HG02571 (cell line): Measurements from ENCODE around the gene LSM5.
A peak's percentile ranks its signal among the peaks of the same experiment; 100 is the strongest.

ENCODE experiments used
- ATAC-seq: cut with Tn5 transposase; IDR thresholded peaks from one replicate; pipeline ENCODE4 v1.9.1; 2021; ENCODE audit warnings: mild to moderate bottlenecking, moderate library complexity; ENCODE audit not compliant: unreplicated experiment

The LSM5 gene

DNA sequence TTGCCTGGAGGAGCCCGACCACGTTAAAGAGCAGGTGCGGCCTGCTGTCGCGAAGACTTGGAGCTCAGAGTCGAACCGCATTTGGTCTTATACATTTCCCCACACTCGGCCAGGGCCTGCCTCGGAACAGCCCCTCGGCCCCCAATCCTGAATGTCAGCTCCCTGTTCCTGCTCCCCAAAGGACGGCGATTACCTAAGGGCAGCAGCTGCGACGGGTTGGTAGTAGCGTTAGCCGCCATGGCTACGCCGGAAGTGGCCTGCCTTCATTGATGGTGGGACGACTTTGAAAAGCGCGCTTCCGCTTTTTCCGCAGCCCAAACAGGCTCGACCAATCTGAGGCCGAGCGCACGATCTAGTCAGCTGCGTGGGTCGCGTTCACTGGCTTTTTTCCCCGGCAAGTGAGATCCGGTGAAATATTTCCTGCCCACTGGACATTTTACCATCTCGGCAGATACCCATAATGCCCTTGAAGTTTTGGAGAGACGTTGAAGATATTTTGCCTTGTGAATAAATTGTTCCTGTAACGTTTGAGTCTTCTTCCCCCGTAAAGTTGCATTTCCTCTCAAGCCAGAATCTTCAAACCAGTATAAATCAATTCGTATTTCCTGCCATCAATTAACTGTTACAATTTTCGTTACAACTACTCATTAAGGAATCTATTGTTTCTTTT, at the start of gene LSM5:
LSM5 (minus strand) TSS at position 254 of the 670 bp plus-strand sequence; CDS start at position 239, 15 bp downstream.
- peak; percentile 90 for ATAC-seq

- no peak for ATAC-seq
Measured at GRCh38 chr7:32539366-32539765, 49.2 kb upstream of the LSM5 start.

DNA sequence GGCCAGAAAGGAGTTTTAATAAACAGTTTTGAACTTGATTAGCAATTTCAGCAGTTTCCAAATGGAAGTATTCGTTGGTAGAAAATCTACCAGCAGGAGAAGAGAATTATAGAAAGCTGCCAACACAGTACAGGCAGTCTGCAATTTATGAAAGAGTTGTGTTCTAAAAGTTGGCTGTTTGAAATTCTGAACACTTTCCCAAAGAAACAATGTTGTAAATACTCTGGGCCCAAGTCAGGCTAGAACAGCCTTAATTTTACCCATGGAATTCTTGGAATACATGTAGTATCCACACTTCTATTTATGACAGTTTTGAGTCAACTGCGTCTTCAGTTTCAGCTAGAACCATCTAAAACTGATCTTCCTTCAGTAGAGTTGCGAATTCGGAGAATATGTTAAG, 47.6 kb upstream of the LSM5 start:
- ATAC-seq = no peak

GRCh38 chr7:32536585-32536984, 46.4 kb upstream of the LSM5 start:
- ATAC-seq = no peak

DNA sequence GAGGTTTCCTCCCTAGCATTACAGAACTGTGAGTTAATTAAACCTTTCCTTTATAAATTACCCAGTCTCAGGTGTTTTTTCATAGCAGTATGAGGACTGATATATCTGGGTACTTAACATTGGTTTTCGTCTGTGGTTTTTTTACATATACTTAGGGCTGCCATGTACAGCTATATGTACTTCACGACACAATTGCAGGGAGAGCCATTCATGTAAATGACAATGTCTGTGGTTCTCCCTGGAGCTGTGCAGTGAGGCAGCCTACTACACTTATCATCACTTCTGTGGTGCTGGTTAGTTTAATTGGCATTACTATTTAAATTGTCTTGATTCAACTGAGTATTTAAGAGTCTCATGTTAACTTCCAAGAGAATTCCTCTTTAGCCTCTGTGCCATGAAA, 45.8 kb upstream of the LSM5 start:
- no peak for ATAC-seq

GRCh38 chr7:32535162-32535702, 45.1 kb upstream of the LSM5 start:
- no peak for ATAC-seq

DNA sequence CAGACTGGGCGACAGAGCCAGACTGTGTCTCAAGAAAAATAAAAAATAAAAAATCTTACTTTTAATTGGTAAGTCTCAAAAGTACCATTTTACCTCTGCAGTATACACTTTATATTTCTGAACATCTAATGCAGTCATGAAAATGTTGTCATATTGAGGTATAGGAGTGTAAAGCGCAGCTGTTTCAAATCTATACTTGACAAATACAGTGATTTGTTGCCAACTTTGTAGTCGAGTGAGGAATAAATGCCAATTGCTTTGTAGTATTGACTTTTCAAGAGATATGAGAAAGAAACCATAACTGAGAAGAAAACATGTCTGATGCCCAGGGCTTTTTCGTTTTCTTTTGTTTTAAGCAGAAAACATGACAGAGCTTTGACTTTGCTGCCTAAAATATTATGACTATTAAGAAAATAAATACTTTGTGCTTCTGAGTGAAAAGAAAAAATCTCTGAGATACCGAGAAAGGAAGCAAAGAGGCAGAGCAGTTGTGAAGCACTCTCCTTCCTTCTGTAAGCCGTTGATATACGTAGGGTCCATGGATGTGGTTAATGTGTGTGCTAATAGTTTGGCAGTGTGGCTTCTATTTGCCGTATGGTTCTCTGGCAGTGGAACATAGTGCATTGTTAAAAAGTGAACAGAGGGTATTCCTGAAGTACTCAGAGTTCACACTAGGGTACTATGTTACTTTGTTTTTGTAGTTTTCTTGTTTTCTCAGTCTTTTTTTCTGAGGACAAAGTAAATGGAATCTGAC, 43.3 kb upstream of the LSM5 start:
- no peak for ATAC-seq

- ATAC-seq = no peak
Measured at GRCh38 chr7:32532716-32533115, 42.5 kb upstream of the LSM5 start.

- no peak for ATAC-seq
Measured at GRCh38 chr7:32532086-32532485, 41.9 kb upstream of the LSM5 start.

DNA sequence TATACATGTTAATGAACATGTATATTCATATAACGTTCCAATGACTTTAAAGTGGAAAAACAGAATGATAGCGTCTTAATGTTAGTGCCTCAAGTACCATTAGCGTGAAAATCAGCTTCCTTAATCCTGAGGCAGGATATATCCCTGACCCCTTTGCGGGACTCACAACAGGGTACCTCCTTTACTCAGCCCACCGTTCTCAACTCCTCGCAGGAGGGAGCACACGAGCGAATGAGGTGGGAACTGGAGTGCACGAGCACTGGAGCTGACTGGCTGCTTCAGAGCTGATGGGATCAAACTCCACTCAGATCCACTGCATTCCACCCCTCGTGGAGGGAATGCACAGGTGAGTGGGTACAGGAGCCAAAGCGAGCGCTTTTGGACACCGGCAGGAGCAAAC, 41.2 kb upstream of the LSM5 start:
- ATAC-seq = no peak

GRCh38 chr7:32525839-32526238, 35.7 kb upstream of the LSM5 start:
- ATAC-seq = no peak

DNA sequence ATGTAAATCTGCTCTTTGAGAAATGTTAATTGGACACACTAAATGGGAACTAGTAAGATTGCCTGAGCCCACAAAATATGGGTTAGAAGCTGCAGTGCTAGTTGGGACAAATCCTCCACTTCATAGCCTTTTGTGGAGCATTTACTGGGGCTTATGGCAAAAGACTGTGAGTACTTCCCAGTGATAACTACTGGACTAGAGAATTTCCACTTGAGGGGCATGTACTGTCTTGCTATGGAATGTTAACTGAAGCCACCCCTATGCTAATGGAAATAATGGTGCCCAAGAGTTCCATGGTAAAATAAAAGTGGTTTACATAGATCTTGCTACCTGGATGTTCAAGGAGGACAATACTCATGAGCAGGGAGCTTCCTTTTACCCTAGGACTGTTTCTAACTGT, 34.5 kb upstream of the LSM5 start:
- ATAC-seq = no peak

DNA sequence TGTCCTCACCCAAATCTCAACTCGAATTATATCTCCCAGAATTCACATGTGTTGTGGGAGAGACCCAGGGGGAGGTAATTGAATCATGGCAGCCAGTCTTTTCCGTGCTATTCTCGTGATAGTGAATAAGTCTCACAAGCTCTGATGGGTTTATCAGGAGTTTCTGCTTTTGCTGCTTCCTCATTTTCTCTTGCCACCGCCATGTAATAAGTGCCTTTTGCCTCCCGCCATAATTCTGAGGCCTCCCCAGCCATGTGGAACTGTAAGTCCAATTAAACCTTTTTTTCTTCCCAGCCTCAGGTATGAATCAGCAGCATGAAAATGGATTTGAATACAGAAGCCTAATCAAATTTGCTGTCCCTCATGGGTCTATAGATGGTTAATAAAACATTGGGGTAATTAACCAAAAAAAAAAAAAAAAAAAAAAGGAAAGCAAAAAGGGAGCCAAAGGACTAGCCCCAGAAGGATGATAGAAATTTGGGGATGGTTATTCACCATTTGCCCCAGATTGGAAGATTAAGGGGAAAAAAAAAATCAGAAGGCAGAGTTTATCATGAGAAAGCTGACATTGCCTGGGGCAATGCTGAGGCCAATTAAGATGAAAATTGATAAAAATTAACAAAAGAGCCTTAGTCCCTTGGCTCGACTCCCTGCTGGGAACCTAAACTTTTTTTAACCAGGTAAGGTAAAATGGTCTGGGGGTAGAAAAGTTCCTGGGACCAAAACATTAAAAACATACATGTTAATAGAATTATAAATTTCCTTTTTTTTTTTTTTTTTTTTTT, 32.8 kb upstream of the LSM5 start:
- ATAC-seq = no peak

- ATAC-seq = no peak
Measured at GRCh38 chr7:32519763-32520162, 29.6 kb upstream of the LSM5 start.

DNA sequence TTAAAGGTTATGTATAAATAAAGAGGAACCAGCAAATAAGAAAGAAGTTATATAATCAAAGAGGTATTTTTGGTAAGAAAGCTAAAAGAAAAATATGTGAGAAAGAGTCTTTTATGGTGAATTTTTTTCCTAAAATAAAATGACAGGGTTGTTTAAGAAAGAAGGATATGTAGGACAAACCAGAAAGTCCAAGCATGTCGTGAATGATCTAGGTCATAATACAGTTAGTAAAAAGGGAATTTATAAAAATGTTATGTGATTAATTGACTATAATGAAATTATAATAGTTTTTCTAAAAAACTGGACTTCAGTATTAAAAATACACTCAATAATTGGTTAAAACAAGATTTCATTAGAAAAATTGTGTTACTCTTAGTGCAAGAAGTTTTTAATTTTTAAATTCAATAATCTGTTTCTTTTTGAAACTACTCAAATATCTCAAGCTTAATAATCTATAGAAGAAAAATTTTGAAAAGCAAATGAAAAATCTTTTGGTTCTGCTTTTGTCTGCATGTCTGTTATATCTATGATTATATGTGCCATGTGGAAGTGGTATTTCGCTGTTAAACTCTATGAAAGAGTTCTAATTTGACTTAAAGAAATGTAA, 28.5 kb upstream of the LSM5 start:
- no peak for ATAC-seq

DNA sequence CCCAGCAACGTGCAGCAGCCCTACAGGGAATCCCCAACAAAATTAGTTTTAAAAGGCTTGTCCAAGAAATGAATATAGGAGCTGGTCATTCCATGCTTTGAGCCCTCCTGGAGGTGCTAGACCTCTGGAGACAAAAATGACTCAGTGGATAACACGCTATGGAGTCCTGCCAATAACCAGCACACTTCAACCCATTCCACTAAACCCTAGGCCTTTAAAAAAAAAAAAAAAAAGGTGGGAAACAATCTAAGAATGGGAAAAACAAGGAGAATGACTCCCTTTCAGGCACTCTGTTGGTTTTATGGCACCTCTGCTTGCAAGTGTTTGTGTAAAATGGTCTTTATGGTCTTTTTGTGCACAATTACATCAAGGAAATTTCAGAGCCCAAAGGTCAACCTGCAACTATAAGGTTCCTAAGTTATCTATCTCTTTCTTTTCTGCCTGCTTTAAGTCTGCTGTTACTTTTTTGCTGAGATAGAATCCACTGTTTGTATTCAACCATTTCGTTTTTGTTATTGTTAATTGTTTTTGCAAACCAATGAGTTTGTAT, 26.4 kb upstream of the LSM5 start:
- peak; percentile 11 for ATAC-seq

DNA sequence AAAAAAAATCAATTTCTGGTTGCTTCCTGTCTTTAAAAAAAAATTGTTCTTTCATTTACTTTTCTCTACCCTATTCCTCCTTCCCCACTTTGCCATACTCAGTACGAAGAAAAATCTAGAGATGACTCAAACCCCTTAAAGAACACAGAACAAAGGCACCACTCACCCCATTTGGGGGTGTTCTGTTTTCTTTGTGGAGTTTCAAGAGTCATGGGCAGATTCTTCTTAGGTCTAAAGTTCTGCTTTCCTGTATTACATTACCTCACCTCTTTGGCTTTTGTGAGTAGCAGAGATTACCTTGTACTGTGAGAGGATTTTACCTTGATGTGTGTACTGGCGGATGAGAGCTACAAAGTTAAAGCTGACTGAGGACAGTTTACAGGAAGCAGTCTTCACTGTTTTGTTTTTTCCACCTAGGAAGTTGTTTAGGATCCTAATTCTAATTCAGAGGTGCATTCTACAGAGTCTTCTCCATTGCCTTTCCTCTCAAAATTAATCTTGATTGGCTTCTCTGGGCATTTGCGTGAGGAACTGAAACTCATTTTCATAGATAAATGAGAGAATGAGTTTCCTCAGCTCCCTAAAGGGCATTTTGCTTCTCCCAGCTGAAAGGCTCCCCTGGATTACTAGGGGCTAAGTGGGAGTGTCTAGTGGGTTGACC, 25.8 kb upstream of the LSM5 start:
- peak; percentile 72 for ATAC-seq

DNA sequence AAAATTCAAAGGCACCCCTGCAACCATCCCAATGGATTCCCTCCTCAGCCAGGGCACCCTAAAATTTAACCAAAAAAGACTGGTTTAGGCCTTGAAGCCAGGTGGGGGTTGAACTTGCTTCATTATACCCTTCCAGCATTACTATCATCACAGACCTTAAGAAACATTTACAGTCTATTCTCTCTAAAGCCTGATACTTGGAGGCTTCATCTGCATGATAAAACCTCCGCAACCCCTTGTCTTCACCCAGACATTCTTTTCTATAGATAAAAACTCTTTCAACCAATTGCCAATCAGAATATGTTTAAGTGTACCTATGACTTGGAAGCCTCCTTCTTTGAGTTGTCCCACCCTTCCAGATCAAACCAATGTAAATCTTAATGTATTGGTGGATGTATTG, 23.0 kb upstream of the LSM5 start:
- ATAC-seq = no peak

DNA sequence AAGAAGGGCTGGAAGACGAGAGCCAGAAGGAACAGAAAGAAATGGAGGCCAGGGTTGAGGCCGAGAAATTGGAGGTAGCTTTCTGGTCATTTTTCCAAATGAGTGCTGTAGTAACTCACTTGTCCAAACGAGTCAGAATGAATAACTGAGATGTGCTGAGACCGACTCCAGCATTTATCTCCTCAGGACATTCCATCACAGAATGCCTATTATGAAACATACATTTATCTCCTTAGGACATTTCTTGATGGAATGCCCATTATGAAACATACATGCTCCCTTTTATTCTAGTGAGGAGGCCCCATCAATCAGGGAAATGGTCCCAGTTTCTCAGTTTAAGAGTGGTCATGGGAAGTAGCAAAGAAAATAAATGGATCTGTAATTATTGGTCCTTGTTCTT, 21.6 kb upstream of the LSM5 start:
- no peak for ATAC-seq

DNA sequence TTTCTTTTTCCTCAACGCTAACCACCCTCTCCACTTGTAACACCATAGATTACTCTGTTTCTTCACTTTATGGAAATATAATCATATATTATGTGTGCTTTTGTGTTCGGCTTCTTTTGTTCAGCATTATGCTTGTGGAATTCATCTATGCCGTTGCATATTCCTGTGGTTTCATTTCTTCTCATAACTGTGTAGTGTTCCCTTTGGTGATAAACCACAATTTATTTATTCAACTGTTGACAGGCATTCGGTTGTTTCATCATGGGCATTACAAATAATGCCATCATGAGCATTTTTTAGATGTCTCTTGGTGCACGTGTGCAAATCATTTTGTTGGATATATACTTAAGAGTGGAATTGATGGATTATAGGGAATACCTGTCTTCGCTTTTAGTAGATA, 17.2 kb upstream of the LSM5 start:
- ATAC-seq = no peak
